ENCODE results near the gene KISS1.

DNA sequence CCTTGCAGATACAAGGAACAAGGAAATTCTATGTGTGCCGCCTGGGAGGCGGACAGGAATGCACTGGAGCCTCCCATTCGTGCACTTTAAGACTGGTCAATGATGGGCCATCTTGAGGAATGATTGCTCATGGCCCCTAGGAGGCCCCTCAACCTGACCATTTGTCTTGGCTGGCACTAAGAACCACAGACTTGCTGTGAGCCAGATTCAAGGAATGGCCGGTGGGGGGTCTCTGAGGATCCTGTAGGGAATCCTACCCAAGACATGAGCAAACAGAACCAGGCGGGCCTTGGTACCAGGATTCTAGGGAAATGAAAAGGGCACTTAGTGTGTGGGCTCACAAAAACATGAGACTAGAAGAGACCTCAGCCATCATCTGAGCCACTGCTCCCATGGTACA is 45.6 kb upstream of the KISS1 start:
- TF ChIP-seq, protein P1, sequence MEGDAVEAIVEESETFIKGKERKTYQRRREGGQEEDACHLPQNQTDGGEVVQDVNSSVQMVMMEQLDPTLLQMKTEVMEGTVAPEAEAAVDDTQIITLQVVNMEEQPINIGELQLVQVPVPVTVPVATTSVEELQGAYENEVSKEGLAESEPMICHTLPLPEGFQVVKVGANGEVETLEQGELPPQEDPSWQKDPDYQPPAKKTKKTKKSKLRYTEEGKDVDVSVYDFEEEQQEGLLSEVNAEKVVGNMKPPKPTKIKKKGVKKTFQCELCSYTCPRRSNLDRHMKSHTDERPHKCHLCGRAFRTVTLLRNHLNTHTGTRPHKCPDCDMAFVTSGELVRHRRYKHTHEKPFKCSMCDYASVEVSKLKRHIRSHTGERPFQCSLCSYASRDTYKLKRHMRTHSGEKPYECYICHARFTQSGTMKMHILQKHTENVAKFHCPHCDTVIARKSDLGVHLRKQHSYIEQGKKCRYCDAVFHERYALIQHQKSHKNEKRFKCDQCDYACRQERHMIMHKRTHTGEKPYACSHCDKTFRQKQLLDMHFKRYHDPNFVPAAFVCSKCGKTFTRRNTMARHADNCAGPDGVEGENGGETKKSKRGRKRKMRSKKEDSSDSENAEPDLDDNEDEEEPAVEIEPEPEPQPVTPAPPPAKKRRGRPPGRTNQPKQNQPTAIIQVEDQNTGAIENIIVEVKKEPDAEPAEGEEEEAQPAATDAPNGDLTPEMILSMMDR (IDR thresholded peaks at IDR 0.05; ENCODE audit: poor library complexity, severe bottlenecking) = no peak
- no peak for TF ChIP-seq POLR2AphosphoS5 (IDR thresholded peaks at IDR 0.05)

Measured in neural cell (in vitro differentiated cells).